ENCODE data around the gene LOXL4.

DNA sequence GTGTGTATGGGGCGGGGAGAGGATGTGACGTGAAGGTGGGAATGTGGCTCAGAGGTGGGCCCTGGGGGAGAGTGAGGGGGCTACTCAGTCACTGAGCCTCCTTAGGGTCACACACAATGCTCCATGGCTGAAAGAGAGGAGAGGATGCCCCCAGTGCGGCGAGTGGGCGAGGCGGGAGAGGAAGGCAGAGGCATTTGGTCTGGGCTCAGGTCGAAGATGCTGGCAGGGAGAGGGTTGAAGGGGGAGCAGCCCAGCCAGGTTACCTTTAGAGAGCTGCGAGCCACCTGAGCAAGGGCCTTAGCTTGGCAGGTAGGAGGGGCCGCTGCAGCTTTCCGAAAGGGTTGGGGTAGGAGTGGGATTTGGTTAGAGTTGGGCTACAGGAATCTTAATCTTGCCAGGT is 4.7 kb upstream of the LOXL4 start:
- TF ChIP-seq, protein P1, sequence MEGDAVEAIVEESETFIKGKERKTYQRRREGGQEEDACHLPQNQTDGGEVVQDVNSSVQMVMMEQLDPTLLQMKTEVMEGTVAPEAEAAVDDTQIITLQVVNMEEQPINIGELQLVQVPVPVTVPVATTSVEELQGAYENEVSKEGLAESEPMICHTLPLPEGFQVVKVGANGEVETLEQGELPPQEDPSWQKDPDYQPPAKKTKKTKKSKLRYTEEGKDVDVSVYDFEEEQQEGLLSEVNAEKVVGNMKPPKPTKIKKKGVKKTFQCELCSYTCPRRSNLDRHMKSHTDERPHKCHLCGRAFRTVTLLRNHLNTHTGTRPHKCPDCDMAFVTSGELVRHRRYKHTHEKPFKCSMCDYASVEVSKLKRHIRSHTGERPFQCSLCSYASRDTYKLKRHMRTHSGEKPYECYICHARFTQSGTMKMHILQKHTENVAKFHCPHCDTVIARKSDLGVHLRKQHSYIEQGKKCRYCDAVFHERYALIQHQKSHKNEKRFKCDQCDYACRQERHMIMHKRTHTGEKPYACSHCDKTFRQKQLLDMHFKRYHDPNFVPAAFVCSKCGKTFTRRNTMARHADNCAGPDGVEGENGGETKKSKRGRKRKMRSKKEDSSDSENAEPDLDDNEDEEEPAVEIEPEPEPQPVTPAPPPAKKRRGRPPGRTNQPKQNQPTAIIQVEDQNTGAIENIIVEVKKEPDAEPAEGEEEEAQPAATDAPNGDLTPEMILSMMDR (conservative IDR thresholded peaks at IDR 0.05; ENCODE audit: low read depth, low read length), result no peak
- TF ChIP-seq EZH2 (IDR thresholded peaks at IDR 0.05; ENCODE audit: borderline replicate concordance, low read depth, low read length, poor library complexity, severe bottlenecking), result no peak

Measured in A673 (cell line).